HL-60 (cell line): ENCODE measurements around the gene ATP9B.

ENCODE experiments used
- DNase-seq, 2 experiments: peaks; one replicate each; pipeline ENCODE4 v3.0.0-alpha.2; 2010 to 2020; ENCODE audit warnings: low read depth in 1 of 2, low spot score in 1 of 2
- H3K27ac ChIP-seq: fragments of 250-450 bp; sonication (Bioruptor Pico); replicated peaks from 2 replicates; pipeline ENCODE4 v1.5.1; 2020; ENCODE audit warnings: mild to moderate bottlenecking, moderate library complexity
- H3K27me3 ChIP-seq: fragments of 250-450 bp; sonication (Bioruptor Pico); 2 replicates; pipeline ENCODE4 v1.5.1; 2021; ENCODE audit warnings: mild to moderate bottlenecking, moderate library complexity; ENCODE audit not compliant: insufficient read depth, poor library complexity, severe bottlenecking
- H3K4me3 ChIP-seq: replicated peaks from 2 replicates; pipeline ENCODE4 v1.5.1; 2011; ENCODE audit warnings: mild to moderate bottlenecking, control low read depth, low read length; ENCODE audit not compliant: insufficient read depth
- CTCF ChIP-seq: IDR thresholded peaks from one replicate; pipeline ENCODE4 v1.5.1; 2011; ENCODE audit warnings: low read length, control low read depth, inconsistent platforms; ENCODE audit not compliant: insufficient read depth
- GABPA ChIP-seq: IDR thresholded peaks from 2 replicates; pipeline ENCODE4 v1.6.1; 2012; ENCODE audit warnings: low read depth
- POLR2AphosphoS5 ChIP-seq: IDR thresholded peaks from 2 replicates; pipeline ENCODE4 v1.6.1; 2012; ENCODE audit warnings: low read depth
- SPI1 ChIP-seq: IDR thresholded peaks from 2 replicates; pipeline ENCODE4 v1.6.1; 2012; ENCODE audit warnings: low read depth, mild to moderate bottlenecking, borderline replicate concordance
- TF ChIP-seq, protein P1 (sequence below): IDR thresholded peaks from 2 replicates; pipeline ENCODE4 v1.6.1; 2012; ENCODE audit warnings: low read depth; ENCODE audit not compliant: insufficient replicate concordance

ATP9B gene

GRCh38 chr18:79329786-79330185, 260.6 kb downstream of the ATP9B start:
- TF ChIP-seq POLR2AphosphoS5 (no peak), SPI1 (no peak), GABPA (no peak), CTCF (no peak)
- TF ChIP-seq, protein P1, sequence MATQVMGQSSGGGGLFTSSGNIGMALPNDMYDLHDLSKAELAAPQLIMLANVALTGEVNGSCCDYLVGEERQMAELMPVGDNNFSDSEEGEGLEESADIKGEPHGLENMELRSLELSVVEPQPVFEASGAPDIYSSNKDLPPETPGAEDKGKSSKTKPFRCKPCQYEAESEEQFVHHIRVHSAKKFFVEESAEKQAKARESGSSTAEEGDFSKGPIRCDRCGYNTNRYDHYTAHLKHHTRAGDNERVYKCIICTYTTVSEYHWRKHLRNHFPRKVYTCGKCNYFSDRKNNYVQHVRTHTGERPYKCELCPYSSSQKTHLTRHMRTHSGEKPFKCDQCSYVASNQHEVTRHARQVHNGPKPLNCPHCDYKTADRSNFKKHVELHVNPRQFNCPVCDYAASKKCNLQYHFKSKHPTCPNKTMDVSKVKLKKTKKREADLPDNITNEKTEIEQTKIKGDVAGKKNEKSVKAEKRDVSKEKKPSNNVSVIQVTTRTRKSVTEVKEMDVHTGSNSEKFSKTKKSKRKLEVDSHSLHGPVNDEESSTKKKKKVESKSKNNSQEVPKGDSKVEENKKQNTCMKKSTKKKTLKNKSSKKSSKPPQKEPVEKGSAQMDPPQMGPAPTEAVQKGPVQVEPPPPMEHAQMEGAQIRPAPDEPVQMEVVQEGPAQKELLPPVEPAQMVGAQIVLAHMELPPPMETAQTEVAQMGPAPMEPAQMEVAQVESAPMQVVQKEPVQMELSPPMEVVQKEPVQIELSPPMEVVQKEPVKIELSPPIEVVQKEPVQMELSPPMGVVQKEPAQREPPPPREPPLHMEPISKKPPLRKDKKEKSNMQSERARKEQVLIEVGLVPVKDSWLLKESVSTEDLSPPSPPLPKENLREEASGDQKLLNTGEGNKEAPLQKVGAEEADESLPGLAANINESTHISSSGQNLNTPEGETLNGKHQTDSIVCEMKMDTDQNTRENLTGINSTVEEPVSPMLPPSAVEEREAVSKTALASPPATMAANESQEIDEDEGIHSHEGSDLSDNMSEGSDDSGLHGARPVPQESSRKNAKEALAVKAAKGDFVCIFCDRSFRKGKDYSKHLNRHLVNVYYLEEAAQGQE, result no peak
- Histone ChIP-seq H3K27me3 (no peaks in the 10 kb centered on the region), H3K27ac (no peak overlapping the region), H3K4me3 (no peak overlapping the region)
- DNase-seq, result no peak

GRCh38 chr18:79332646-79333045, 263.5 kb downstream of the ATP9B start:
- no peak overlapping the region for H3K4me3 ChIP-seq
- TF ChIP-seq, protein P1, result no peak
- TF ChIP-seq CTCF (no peak), SPI1 (no peak), GABPA (no peak), POLR2AphosphoS5 (no peak)
- DNase-seq, result no peak
- H3K27ac ChIP-seq, result no peak overlapping the region
- no peaks in the 10 kb centered on the region for H3K27me3 ChIP-seq

DNA sequence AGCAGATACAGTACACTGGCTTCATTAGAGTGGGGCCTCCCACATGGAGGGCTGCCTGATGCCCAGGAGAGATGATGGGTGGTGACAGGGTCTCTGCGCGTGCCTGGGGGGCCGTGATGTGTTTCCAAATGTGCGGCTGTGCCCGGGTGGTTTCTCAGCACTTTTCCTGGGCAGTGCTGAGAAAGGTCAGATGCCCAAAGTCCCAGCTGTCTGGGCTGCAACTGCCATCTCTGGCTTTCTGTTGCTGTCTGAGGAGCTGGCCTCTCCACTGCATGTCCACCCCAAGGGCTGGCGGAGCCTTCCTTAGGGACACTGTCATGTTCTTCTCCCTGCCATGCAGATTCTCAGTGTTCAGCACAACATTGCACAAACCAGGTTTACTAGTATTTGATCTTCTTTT, 263.9 kb downstream of the ATP9B start:
- no peak for DNase-seq
- H3K4me3 ChIP-seq, result no peak overlapping the region
- H3K27me3 ChIP-seq, result no peaks in the 10 kb centered on the region
- H3K27ac ChIP-seq, result no peak overlapping the region
- TF ChIP-seq POLR2AphosphoS5 (no peak), GABPA (no peak), CTCF (no peak), SPI1 (no peak)
- TF ChIP-seq, protein P1, result no peak
